ENCODE data around the gene INHBE.

Gene INHBE

DNA sequence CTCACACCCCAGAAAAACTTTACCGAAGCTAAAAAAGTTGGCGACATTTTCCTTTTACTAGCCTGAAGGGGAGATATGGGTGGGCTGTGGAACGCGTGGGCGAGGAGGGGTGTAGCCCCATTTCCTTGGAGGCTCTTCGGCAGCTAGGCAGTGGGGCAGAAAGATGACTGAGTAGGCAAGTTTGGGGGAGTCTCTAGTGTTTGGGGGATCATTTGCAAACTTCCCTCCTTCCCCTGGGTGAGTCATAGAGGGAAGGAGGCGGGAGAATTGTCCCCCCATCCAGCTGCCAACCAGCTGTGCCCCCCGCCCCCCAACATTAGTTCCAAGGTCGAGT is 6.8 kb downstream of the INHBE start:
- no peak for DNase-seq

DNA sequence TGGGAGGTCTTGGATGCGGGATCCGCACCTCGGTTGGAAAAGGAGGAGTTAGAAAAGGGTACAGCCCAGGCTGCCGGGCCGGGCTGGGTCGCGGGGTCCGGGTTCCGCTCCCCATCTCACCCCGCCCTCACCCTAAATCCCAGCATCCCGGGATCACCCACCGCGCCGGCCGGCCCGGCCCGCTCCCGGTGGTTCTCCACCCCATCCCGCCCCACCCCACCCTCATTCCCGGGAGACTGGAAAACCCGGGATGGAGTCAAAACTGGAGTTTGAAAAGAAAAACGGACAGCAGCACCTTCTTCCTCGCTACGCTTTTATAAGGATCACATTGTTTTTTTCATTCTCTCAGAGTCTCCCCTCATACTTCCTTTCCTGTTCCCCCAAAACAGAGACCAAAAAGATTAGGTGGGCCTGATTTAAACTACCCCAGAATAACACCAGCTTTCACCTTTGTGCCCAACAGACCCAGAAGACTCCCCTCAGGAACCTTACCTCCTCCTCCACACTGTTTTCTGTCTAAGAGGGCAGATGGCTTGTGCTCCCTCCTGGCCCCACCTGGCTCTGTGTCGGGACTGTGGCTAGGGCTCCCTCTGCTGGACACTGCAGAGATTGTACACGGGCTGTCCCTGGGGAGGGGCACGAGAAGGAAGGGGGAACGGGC is 7.3 kb downstream of the INHBE start:
- peak; percentile 50 to 64 for DNase-seq

DNA sequence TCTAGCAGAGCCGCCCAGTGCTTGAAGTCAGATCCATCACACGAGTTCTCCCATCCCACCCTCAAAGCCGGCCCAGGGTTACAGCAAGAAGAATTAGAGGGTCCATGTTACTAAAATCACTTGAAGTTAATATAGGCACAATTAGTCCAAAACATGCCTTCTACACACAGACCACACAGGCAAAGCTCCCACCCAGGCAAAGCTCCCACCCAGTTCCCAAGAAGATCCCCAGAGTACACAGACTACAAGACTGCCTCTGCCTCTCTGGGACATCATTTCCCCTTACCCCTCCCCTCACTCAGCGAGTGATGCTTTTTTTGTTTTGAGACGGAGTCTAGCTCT is 7.8 kb downstream of the INHBE start:
- no peak for DNase-seq

DNA sequence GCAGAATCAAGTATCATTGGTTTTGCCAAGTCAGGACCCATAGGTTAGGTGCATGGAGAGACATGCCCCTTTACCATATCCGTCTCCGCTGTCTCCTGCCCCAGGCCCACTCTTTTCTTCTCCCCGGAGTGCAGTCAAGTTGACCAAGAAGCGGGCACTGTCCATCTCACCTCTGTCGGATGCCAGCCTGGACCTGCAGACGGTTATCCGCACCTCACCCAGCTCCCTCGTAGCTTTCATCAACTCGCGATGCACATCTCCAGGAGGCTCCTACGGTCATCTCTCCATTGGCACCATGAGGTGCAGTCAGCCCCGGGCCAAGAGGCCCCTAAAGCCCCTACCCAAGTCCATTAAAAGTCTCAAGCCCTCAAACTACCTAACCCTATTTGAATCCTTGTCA is 9.5 kb downstream of the INHBE start:
- no peak for DNase-seq

DNA sequence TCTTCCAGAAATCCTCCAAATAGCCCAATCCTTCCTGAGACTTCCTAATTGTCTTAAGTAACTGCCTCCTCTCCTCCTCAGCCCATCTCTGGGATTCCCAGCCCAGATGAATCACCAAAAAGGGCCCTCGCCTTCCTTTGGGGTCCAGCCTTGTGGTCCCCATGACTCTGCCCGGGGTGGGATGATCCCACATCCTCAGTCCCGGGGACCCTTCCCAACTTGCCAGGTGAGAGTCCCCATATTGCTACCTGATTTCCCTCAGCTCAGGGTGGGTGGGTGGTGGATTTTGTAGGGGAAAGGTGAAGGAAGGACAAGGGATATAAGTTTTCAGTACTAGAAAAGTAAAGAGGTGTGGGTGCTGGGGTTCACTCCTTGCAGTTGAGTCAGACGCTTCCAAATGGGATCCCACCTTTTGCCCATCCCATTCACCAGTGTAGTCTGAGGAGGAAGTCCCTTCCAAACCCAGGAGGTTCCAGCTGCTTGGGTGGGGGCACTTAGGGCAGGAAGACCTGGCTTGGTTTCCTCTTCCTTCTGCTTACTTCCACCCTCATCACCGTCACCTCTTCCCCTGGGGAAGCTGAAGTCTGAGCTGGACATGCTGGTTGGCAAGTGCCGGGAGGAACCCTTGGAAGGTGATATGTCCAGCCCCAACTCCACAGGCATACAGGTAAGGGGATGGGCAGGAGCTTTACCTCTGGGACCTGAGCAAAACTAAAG is 10.1 kb downstream of the INHBE start:
- no peak for DNase-seq

DNA sequence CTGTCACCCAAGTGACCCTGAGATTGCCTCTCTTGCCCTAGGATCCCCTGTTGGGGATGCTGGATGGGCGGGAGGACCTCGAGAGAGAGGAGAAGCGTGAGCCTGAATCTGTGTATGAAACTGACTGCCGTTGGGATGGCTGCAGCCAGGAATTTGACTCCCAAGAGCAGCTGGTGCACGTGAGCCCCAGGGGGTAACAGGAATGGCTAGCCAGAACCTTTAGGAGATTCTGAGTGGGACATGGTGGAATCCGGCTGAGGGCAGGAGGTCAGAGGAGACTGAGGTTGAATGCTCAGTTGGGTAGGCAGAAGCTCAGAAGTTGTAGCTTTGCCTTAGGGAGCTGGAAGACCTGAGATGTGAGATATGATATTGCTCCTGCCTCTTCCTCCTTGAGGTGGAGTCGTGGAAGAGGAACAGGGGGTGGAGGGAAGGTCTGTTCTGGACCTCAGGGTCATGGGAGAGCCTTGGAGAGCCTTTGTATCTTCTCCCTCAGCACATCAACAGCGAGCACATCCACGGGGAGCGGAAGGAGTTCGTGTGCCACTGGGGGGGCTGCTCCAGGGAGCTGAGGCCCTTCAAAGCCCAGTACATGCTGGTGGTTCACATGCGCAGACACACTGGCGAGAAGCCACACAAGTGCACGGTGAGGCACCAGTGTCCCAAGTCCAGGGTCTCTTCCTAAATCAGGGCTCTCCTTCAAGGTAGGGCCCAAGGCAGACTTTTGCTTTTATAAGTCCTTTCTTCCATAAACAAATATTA is 10.8 kb downstream of the INHBE start:
- DNase-seq = no peak

DNA sequence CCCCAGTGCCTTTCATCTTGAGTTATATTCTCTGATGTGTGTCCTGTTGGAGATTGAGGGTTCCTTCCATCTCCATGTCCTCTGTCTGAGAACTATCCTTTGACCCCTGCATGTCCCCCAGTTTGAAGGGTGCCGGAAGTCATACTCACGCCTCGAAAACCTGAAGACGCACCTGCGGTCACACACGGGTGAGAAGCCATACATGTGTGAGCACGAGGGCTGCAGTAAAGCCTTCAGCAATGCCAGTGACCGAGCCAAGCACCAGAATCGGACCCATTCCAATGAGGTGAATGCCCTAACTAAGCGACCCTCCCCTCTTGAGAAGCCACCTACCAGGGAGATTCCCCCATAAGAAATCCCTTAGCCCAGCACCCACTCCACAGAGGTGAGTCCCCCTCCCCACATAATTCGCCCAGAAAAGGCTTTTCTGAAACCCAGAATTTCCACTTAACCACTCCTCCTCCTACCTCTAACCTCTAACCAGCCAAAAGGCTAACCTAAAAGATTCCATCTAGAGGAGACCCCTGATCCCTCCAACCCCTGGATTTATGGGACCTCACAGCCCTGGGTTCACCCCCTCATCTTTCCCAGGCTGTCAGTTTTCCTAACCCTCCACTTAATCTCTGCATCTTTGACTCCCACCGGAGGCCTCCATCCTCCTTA is 12.2 kb downstream of the INHBE start:
- no peak for DNase-seq

DNA sequence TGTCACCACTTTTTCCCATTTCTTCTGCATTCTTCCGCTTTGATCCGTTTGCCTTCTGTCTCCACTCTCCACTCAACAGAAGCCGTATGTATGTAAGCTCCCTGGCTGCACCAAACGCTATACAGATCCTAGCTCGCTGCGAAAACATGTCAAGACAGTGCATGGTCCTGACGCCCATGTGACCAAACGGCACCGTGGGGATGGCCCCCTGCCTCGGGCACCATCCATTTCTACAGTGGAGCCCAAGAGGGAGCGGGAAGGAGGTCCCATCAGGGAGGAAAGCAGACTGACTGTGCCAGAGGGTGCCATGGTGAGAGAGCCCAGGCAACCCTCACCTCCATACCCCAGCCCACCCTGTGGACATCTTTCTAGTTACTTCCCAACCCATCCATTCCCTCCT is 12.8 kb downstream of the INHBE start:
- no peak for DNase-seq

DNA sequence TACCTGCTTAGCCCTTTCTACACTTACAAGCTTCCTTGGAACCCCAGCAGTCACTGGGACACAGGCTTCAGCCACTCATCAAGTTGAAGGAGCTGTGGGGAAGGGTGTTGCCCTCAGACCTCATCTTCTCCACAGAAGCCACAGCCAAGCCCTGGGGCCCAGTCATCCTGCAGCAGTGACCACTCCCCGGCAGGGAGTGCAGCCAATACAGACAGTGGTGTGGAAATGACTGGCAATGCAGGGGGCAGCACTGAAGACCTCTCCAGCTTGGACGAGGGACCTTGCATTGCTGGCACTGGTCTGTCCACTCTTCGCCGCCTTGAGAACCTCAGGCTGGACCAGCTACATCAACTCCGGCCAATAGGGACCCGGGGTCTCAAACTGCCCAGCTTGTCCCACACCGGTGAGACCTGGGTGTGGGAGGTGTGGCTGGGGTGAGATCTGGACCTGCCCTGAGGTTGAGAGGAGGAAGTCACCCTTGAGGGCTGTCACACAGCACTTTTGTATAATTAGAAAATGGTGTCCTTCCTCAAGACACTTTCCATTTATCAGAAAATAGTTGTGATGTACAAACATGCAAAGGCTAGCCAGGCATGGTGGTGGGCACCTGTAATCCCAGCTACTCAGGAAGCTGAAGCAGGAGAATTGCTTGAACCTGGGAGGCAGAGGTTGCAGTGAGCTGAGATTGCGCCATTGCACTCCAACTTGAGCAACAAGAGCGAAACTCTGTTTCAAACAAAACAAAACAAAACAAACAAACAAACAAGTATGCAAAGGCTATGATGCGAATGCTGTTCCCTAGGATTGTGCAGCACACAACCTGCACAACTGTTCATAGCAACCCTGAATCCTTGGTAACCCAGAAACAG is 14.4 kb downstream of the INHBE start:
- DNase-seq = no peak

DNA sequence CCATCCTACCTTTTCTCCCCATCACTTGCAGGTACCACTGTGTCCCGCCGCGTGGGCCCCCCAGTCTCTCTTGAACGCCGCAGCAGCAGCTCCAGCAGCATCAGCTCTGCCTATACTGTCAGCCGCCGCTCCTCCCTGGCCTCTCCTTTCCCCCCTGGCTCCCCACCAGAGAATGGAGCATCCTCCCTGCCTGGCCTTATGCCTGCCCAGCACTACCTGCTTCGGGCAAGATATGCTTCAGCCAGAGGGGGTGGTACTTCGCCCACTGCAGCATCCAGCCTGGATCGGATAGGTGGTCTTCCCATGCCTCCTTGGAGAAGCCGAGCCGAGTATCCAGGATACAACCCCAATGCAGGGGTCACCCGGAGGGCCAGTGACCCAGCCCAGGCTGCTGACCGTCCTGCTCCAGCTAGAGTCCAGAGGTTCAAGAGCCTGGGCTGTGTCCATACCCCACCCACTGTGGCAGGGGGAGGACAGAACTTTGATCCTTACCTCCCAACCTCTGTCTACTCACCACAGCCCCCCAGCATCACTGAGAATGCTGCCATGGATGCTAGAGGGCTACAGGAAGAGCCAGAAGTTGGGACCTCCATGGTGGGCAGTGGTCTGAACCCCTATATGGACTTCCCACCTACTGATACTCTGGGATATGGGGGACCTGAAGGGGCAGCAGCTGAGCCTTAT is 15.3 kb downstream of the INHBE start:
- DNase-seq = no peak

DNA sequence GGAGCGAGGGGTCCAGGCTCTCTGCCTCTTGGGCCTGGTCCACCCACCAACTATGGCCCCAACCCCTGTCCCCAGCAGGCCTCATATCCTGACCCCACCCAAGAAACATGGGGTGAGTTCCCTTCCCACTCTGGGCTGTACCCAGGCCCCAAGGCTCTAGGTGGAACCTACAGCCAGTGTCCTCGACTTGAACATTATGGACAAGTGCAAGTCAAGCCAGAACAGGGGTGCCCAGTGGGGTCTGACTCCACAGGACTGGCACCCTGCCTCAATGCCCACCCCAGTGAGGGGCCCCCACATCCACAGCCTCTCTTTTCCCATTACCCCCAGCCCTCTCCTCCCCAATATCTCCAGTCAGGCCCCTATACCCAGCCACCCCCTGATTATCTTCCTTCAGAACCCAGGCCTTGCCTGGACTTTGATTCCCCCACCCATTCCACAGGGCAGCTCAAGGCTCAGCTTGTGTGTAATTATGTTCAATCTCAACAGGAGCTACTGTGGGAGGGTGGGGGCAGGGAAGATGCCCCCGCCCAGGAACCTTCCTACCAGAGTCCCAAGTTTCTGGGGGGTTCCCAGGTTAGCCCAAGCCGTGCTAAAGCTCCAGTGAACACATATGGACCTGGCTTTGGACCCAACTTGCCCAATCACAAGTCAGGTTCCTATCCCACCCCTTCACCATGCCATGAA is 16.0 kb downstream of the INHBE start:
- no peak for DNase-seq

DNA sequence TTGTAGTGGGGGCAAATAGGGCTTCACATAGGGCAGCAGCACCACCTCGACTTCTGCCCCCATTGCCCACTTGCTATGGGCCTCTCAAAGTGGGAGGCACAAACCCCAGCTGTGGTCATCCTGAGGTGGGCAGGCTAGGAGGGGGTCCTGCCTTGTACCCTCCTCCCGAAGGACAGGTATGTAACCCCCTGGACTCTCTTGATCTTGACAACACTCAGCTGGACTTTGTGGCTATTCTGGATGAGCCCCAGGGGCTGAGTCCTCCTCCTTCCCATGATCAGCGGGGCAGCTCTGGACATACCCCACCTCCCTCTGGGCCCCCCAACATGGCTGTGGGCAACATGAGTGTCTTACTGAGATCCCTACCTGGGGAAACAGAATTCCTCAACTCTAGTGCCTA is 16.6 kb downstream of the INHBE start:
- no peak for DNase-seq

DNA sequence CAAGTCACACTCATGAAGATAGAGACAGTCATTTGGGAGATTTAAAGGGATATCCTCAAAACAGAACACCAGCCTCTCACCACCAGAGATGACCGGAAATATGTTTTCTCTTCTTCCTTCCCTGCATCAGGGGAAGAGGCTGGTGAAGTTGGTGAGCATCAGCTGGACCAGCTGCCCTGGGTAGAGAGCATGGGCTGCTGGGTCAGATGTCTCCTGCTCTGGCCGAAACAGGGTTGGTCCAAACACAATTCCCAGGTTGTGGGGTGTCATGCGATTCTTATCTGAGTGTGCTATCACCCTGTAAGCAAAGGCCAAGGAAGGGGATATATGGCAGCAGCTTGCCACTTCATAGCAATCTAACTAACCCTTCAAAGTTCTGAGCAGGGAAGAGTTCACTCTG is 17.3 kb downstream of the INHBE start:
- no peak for DNase-seq

DNA sequence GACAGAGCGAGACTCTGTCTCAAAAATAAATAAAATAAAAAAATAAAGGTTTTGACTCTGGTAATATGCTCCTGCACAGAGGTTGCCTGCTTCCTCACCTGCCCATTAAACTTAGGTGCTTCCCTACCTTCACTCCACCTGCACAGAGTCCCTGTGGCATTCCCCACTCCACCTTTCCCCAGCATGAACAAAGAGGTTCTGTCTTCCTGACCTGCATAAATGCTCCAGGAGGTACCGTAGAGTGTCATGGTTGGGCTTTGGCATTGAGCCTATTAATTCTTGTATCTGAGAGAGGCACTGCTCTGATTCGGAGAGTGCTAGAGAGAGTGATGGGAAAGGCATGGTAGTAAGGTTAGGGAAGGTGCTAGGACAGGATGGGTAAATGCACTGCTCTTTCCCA is 18.3 kb downstream of the INHBE start:
- no peak for DNase-seq

DNA sequence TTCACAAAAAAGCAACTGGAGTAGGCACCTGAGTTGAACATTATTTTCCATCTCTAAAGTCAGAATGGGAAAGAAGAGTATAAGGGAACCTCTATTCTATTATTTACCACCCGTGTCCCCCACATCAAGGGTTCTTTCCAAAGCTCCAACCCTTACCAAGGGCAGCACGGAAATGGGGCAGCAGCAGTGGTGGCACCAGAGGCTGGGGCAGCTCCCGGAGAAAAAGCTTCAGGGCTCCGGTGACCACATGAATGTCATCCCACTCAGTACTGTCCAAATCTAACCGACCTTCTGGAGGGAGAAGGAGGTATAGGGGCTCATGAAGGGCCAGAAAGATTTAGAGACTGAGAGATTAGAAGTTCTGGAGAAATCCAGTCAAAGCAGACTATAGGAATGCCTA is 18.8 kb downstream of the INHBE start:
- no peak for DNase-seq

DNA sequence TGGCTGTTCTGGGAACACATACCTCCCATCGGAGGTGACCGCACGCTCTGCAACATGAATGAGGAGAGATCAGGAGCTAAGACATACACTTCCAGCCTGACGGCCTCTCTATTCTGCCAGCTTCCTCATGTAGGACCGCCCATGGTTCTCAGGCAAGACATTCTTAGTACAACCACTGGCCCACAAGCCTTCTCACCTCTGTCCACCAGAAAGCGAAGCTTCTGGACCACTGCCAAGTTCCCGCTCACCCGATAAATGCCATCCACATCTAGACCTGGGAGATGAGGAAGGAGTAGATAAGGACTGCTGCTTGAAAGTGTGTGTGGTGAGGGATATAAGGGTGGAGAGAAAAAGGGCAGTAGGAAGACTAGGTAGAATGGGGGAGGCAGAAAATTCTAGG is 19.3 kb downstream of the INHBE start:
- DNase-seq = no peak

DNA sequence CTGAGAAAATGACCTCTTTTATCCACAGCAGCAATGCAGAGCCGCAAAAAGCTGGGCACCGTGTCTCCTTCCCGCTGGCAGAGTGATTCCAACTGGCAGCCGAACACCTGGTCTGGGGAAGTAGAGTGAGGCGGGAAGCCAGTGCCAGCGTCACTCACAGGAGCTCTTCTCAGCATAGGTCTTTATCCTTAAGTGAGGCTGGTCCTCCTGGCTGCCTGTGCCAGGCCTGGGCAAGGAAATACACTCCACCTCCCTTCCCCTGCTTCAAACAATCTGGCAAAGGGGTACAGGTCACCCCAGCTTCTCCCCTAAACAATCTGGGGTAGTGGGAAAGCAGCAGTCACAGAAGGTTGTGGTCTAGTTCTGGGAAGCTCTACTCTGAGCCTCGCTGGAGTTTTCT is 19.8 kb downstream of the INHBE start:
- no peak for DNase-seq

DNA sequence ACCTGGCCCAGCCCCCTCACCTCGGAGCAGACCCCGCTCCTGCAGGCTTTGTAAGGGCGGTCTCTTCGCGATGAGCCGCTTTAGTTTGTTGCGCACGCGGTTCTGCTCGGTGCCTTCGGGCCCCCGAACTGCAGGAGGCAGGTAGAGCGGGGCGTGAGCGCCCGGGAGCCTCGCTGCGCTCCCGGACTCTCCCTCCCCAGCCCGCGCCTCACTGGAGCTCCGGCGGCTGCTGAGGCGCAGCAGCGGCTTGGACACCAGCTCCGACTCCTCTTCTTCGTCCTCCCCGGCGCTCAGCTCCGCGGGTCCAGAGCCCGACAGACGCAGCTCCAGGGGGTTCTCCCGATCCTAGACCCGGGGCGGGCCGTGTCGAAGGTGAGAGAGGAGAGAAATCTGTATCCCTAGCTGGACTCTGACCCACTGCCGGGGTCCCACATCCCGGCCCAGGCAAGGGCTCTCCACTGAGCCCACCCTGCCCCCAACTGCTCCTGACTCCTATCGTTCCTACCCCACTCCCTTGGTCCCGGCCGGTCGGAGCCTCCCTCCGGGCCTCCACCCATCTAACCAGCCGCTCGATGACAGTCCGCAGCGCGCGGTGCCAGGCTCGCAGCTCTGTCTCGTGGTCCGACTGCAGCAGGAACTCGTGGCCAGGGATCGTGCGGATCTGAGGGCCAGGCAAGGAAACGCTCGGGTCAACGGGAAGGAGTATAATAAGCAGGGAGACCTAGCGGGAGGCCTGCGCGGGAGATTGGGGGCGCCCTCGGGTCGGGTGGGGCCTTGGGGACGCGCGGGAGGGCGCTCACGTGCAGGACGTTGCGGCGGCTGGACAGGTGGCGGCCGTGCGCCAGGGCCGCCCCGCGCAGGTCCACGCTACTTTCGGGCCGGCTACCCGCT is 20.4 kb downstream of the INHBE start:
- DNase-seq = no peak

DNA sequence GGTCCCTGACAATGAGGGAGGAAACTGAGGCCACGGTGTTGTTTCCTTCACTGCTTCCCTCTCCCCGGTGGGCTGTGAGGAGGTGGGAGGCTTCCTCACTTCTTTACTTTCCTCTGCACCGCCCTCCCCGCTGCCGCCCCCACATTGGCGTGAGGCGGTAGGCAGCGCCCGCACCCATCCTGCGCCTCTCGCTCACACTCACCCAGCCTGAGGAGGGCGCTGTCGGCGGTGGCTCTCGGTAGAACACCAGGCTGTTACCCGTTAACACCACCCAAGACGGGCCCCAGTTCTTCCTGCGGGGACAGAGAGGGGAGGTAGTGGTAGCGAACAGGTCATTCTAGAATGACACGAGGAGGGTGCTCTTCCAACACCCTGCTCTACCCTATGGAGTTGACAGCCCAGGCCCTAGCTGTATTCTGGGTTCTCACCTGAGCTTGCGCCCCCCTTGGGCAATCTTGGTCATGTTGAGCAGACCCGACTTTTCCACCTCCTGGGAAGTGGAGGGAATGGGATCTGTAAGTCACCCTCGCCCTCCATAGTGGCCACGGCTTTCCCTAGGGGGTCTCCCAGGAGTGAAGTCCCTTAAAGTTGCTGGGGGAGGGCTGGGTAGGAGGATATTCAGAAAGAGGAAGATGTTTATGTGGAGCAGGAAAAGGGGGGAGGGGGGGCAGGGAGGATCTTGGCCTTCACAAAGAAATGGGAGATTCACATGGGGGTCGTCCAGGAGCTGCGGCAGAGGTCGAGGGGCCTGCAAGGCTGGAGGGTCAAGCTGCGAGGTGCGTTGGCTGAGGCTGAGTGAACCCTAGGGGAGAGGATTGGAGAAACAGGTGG is 21.3 kb downstream of the INHBE start:
- DNase-seq = no peak

Measured in hippocampal formation (tissue), 2 donors.